ENCODE results near the gene KHDC1L.

DNA sequence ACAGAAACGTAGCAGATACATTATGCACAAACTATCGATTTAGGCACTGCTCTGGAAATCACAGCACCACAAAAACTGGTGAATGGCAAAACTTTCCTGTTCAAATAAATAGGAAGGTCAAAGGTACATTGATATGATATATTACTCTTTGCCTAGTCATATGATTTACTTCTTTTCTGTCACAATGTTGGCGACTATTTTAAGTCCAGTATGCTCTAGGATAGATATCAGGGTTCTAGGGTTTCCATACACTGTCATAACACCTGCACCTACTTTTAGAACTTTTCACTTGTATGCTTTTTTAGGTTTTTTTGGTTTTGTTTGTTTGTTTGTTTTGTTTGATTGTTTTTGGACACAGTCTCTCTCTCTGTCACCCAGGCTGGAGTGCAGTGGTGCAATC, 25.0 kb downstream of the KHDC1L start:
- TF ChIP-seq CTCF (IDR thresholded peaks at IDR 0.05) (no peak), POLR2AphosphoS5 (IDR thresholded peaks at IDR 0.05; ENCODE audit: low read depth, low read length) (no peak)

Data from Panc1 (cell line).